ENCODE measurements around the gene PARD3B.

PARD3B gene

DNA sequence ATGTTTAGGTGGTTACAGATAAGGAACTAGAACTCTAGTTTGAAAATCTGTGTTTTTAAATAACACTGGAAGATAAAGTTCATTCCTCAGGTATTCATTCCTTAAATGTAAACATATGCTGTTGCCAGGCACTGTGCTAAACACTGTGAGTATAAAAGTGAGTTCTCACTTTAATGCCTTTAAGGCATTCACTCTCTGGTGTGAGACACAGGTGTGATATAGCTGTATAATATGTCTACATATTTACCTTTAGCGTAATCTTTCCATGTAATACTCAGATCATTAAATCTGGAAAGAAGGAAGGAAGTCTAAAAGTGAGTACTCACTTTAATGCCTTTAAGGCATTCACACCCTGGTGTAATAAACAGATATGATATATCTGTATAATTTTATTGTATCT is 472.6 kb downstream of the PARD3B start:
- Histone ChIP-seq H3K79me2 (ENCODE audit: control insufficient read depth, low read length) (no peaks in the 10 kb centered on the region), H4K20me1 (ENCODE audit: control insufficient read depth, insufficient read depth, low read depth, low read length) (no peaks in the 10 kb centered on the region), H3K4me3 (ENCODE audit: low read length) (no peak overlapping the region), H3K9me2 (replicated peaks; ENCODE audit: control insufficient read depth, low read length) (no peaks in the 10 kb centered on the region), H3K4me2 (ENCODE audit: low read length) (no peak overlapping the region), H3K9me3 (ENCODE audit: control insufficient read depth, insufficient read depth, low read length) (no peaks in the 10 kb centered on the region), H3K27ac (ENCODE audit: low read depth, low read length) (no peak overlapping the region), H3K27me3 (ENCODE audit: control insufficient read depth, low read length) (no peaks in the 10 kb centered on the region), H3K4me1 (ENCODE audit: control insufficient read depth, low read length) (no peaks in the 10 kb centered on the region), H3K36me3 (ENCODE audit: control insufficient read depth, low read length) (no peaks in the 10 kb centered on the region), H3F3A (ENCODE audit: control insufficient read depth, insufficient read depth) (no peaks in the 10 kb centered on the region)
- TF ChIP-seq, protein P1, sequence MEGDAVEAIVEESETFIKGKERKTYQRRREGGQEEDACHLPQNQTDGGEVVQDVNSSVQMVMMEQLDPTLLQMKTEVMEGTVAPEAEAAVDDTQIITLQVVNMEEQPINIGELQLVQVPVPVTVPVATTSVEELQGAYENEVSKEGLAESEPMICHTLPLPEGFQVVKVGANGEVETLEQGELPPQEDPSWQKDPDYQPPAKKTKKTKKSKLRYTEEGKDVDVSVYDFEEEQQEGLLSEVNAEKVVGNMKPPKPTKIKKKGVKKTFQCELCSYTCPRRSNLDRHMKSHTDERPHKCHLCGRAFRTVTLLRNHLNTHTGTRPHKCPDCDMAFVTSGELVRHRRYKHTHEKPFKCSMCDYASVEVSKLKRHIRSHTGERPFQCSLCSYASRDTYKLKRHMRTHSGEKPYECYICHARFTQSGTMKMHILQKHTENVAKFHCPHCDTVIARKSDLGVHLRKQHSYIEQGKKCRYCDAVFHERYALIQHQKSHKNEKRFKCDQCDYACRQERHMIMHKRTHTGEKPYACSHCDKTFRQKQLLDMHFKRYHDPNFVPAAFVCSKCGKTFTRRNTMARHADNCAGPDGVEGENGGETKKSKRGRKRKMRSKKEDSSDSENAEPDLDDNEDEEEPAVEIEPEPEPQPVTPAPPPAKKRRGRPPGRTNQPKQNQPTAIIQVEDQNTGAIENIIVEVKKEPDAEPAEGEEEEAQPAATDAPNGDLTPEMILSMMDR (IDR thresholded peaks at IDR 0.05; ENCODE audit: low read depth, low read length, poor library complexity, severe bottlenecking) = no peak
- TF ChIP-seq EZH2phosphoT487 (IDR thresholded peaks at IDR 0.05; ENCODE audit: borderline replicate concordance, low read length) = no peak

DNA sequence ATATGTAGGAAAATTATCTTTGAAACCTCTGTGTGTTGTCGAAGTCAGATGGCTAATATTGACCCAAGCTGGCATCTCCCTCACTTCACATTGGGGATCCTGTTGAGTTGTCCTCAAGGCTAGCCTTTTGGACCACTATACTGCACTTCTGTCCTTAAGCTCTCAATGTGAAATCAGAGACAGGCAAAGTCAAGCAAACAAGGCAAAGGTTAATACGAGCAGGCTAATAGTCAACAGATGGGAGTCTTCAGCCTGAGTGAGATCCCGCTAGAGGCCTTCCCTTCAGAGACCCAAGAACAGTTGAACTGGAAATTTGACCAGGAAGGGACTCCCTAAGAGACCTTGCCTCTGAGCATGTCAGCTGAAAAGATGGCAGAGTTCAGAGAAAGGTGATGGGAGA is 475.4 kb downstream of the PARD3B start:
- Histone ChIP-seq H3F3A (ENCODE audit: control insufficient read depth, insufficient read depth) (no peaks in the 10 kb centered on the region), H4K20me1 (ENCODE audit: control insufficient read depth, insufficient read depth, low read depth, low read length) (no peaks in the 10 kb centered on the region), H3K4me3 (ENCODE audit: low read length) (no peak overlapping the region), H3K4me2 (ENCODE audit: low read length) (no peak overlapping the region), H3K4me1 (ENCODE audit: control insufficient read depth, low read length) (no peaks in the 10 kb centered on the region), H3K27ac (ENCODE audit: low read depth, low read length) (no peak overlapping the region), H3K27me3 (ENCODE audit: control insufficient read depth, low read length) (no peaks in the 10 kb centered on the region), H3K9me3 (ENCODE audit: control insufficient read depth, insufficient read depth, low read length) (no peaks in the 10 kb centered on the region), H3K79me2 (ENCODE audit: control insufficient read depth, low read length) (no peaks in the 10 kb centered on the region), H3K36me3 (ENCODE audit: control insufficient read depth, low read length) (no peaks in the 10 kb centered on the region), H3K9me2 (replicated peaks; ENCODE audit: control insufficient read depth, low read length) (no peaks in the 10 kb centered on the region)
- TF ChIP-seq, protein P1 (IDR thresholded peaks at IDR 0.05; ENCODE audit: low read depth, low read length, poor library complexity, severe bottlenecking) = no peak
- TF ChIP-seq EZH2phosphoT487 (IDR thresholded peaks at IDR 0.05; ENCODE audit: borderline replicate concordance, low read length) = no peak

DNA sequence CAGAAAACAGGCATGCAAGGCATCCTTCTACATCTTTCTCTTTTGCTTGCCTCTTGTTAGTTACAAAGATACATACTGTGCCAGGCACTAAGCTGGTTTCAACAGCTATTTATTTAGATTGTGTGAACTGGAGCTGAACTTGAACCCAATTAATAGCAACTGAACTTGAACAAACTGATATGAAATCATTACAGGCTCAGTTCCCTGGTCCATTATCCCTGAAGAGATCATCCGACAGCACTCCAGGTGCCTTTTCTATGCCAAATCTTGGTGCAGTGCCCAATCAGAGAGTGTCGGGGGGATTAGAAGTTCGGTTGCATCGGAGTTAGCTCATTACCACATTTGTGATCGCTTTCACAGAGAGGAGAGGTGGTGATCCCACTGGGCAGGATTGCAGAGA is 477.6 kb downstream of the PARD3B start:
- no peaks in the 10 kb centered on the region for H3K9me3 ChIP-seq (ENCODE audit: control insufficient read depth, insufficient read depth, low read length)
- H3K36me3 ChIP-seq (ENCODE audit: control insufficient read depth, low read length) = no peaks in the 10 kb centered on the region
- no peak overlapping the region for H3K4me3 ChIP-seq (ENCODE audit: low read length)
- H3K4me1 ChIP-seq (ENCODE audit: control insufficient read depth, low read length) = no peaks in the 10 kb centered on the region
- H3K27me3 ChIP-seq (ENCODE audit: control insufficient read depth, low read length) = no peaks in the 10 kb centered on the region
- H3K4me2 ChIP-seq (ENCODE audit: low read length) = no peak overlapping the region
- no peaks in the 10 kb centered on the region for H3F3A ChIP-seq (ENCODE audit: control insufficient read depth, insufficient read depth)
- H3K27ac ChIP-seq (ENCODE audit: low read depth, low read length) = no peak overlapping the region
- H3K9me2 ChIP-seq (replicated peaks; ENCODE audit: control insufficient read depth, low read length) = no peaks in the 10 kb centered on the region
- H3K79me2 ChIP-seq (ENCODE audit: control insufficient read depth, low read length) = no peaks in the 10 kb centered on the region
- TF ChIP-seq EZH2phosphoT487 (IDR thresholded peaks at IDR 0.05; ENCODE audit: borderline replicate concordance, low read length) = no peak
- H4K20me1 ChIP-seq (ENCODE audit: control insufficient read depth, insufficient read depth, low read depth, low read length) = no peaks in the 10 kb centered on the region

DNA sequence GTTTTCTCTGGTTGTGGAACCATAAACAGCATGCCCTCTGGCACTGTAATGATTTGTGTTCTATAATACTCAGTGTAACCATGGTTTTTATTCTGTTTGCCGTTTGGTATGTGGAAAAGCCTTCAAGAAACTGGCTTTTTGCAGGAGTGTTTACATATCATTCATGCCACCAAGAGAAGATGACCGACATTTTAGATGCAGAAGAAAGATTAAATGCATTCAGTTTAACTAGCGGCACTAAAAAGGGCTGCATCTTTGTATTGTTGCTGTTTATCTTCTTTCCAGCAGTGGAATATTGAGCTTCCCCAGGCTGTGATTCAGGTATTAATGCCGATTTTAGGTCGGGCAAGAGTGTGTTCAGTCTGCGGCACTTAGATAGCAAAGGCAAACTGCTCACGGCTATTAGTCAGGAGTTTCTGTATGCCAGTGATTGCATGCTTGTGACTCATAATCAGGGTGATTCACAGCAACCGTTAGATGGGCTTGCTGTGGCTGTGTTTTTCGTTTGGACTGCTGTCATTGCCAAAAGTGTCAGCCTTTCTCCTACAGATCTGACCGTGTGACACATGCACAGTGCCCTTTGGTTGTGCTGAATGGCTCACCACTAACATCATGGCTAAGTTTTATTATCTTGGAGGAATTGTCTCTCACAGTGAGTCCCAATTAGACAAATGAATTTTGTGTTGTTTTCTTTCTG is 479.7 kb downstream of the PARD3B start:
- Histone ChIP-seq H3K4me3 (ENCODE audit: low read length) (no peak overlapping the region), H3F3A (ENCODE audit: control insufficient read depth, insufficient read depth) (no peaks in the 10 kb centered on the region), H3K4me2 (ENCODE audit: low read length) (no peak overlapping the region), H4K20me1 (ENCODE audit: control insufficient read depth, insufficient read depth, low read depth, low read length) (no peaks in the 10 kb centered on the region), H3K9me2 (replicated peaks; ENCODE audit: control insufficient read depth, low read length) (no peaks in the 10 kb centered on the region), H3K9me3 (ENCODE audit: control insufficient read depth, insufficient read depth, low read length) (no peaks in the 10 kb centered on the region), H3K36me3 (ENCODE audit: control insufficient read depth, low read length) (no peaks in the 10 kb centered on the region), H3K27ac (ENCODE audit: low read depth, low read length) (no peak overlapping the region), H3K79me2 (ENCODE audit: control insufficient read depth, low read length) (no peaks in the 10 kb centered on the region), H3K4me1 (ENCODE audit: control insufficient read depth, low read length) (no peaks in the 10 kb centered on the region), H3K27me3 (ENCODE audit: control insufficient read depth, low read length) (no peaks in the 10 kb centered on the region)
- TF ChIP-seq, protein P1 (IDR thresholded peaks at IDR 0.05; ENCODE audit: low read depth, low read length, poor library complexity, severe bottlenecking) = no peak
